ENCODE results near the gene MCU. TPM values are rescaled to one million over a fixed set of nuclear protein-coding genes. Genes with fewer than 3 reads are reported as not detected.
"Not testable (repeated sequence)": the region's sequence is repeated elsewhere in the genome, so short reads cannot be mapped to it uniquely, and the experiment has no call there.

MCU gene
- total and polyA plus RNA-seq, 10 of the 15 experiments (the other 5 are each of a cell fraction or from before 2014, with no cell fraction given), result 5.1 to 49.1 (median 17.9) TPM

GRCh38 chr10:72685264-72685921, 6.5 kb upstream of the MCU start:
- ChIA-PET SMC1A (ENCODE audit: uncharacterized antibody, unreplicated experiment) (interaction anchor here (0.8 to 1.8 kb wide), 5 partner anchors 8 to 149 kb away, joined by 3 to 5 read pairs (median 4); no protein-coding TSS in a partner anchor), CTCF (interaction anchor here (0.9 to 2.2 kb wide), 2 partner anchors 10 kb away, joined by 3 to 14 read pairs; no protein-coding TSS in a partner anchor), RAD21 (ENCODE audit: unreplicated experiment) (interaction anchor here (0.6 to 1.0 kb wide), 4 partner anchors 9 to 164 kb away, joined by 3 to 5 read pairs (median 3); no protein-coding TSS in a partner anchor), POLR2A (interaction anchor here (0.5 to 1.6 kb wide), 3 partner anchors 10 to 542 kb away, joined by 3 to 7 read pairs (median 6); no protein-coding TSS in a partner anchor)
- no peak overlapping the region for H3K9ac ChIP-seq (ENCODE audit: control insufficient read depth, insufficient read depth, low read length)
- H2AFZ ChIP-seq (ENCODE audit: control insufficient read depth, low read depth, low read length), result no peak overlapping the region
- no peak overlapping the region for H3K27ac ChIP-seq (ENCODE audit: control insufficient read depth, insufficient read depth)
- no peak for DNase-seq (ENCODE audit: low read depth, low spot score)
- ATAC-seq, result peak; percentile 72
- H3K9me3 ChIP-seq (replicated peaks; ENCODE audit: control insufficient read depth, insufficient read depth, low read length), result no peaks in the 10 kb centered on the region
- no peak overlapping the region for H3K4me2 ChIP-seq (ENCODE audit: control insufficient read depth, insufficient read depth)
- in situ Hi-C loops (cut with MboI), result no loop called here
- no peaks in the 10 kb centered on the region for H3K36me3 ChIP-seq (ENCODE audit: control insufficient read depth in 2 of 2, insufficient read depth in 2 of 2, low read length in 1 of 2)
- H3K27me3 ChIP-seq (replicated peaks in 1 of 2; ENCODE audit: control insufficient read depth in 2 of 2, insufficient read depth in 2 of 2, low read length in 1 of 2), result no peaks in the 10 kb centered on the region
- 26% methylated on average over 7 of the region's 7 CpGs for WGBS (ENCODE audit: insufficient coverage, insufficient replicate concordance, low lambda C conversion rate, missing lambda C conversion rate)
- no peak for FAIRE-seq
- intact Hi-C loops (cut with micrococcal nuclease; ENCODE audit: unreplicated experiment), result no loop called here
- no peaks in the 10 kb centered on the region for H3K79me2 ChIP-seq (ENCODE audit: control insufficient read depth, insufficient read depth, low read length)
- TF ChIP-seq CHD1 (IDR thresholded peaks at IDR 0.05; ENCODE audit: low read depth, low read length), result no peak
- 0 out of 2 replicates have a peak, but pooled peaks have one; percentile 56 for TF ChIP-seq TCF12 (IDR thresholded peaks at IDR 0.05; ENCODE audit: low read depth, low read length)
- no peaks in the 10 kb centered on the region for H4K20me1 ChIP-seq (ENCODE audit: control insufficient read depth, insufficient read depth)
- H3K4me1 ChIP-seq (ENCODE audit: control insufficient read depth, insufficient read depth, low read length), result no peaks in the 10 kb centered on the region
- no TSS peak for BruUV-seq (replicated peaks)
- H3K4me3 ChIP-seq, result no peak overlapping the region

- not testable (repeated sequence) for BruUV-seq (replicated peaks)
Observed at GRCh38 chr10:72686430-72686829, 5.5 kb upstream of the MCU start.

More at GRCh38 chr10:72686430-72686829, 5.5 kb upstream of the MCU start:
- H3K36me3 ChIP-seq (ENCODE audit: control insufficient read depth in 2 of 2, insufficient read depth in 2 of 2, low read length in 1 of 2); H4K20me1 ChIP-seq (ENCODE audit: control insufficient read depth, insufficient read depth); H3K4me1 ChIP-seq (ENCODE audit: control insufficient read depth, insufficient read depth, low read length); ATAC-seq; H3K79me2 ChIP-seq (ENCODE audit: control insufficient read depth, insufficient read depth, low read length); H3K4me2 ChIP-seq (ENCODE audit: control insufficient read depth, insufficient read depth); H2AFZ ChIP-seq (ENCODE audit: control insufficient read depth, low read depth, low read length); H3K9me3 ChIP-seq (replicated peaks; ENCODE audit: control insufficient read depth, insufficient read depth, low read length); in situ Hi-C loops (cut with MboI); H3K27ac ChIP-seq (ENCODE audit: control insufficient read depth, insufficient read depth); FAIRE-seq; H3K9ac ChIP-seq (ENCODE audit: control insufficient read depth, insufficient read depth, low read length); H3K27me3 ChIP-seq (replicated peaks in 1 of 2; ENCODE audit: control insufficient read depth in 2 of 2, insufficient read depth in 2 of 2, low read length in 1 of 2); DNase-seq (ENCODE audit: low read depth, low spot score); intact Hi-C loops (cut with micrococcal nuclease; ENCODE audit: unreplicated experiment); H3K4me3 ChIP-seq: not testable (repeated sequence)
- RAD21 ChIA-PET (ENCODE audit: unreplicated experiment), result interaction anchor here (0.6 to 1.0 kb wide), 3 partner anchors 10 to 144 kb away, joined by 3 read pairs; no protein-coding TSS in a partner anchor
- SMC1A ChIA-PET (ENCODE audit: uncharacterized antibody, unreplicated experiment), result interaction anchor here (0.6 to 1.8 kb wide), 5 partner anchors 9 to 272 kb away, joined by 3 to 5 read pairs (median 4); no protein-coding TSS in a partner anchor
- CTCF ChIA-PET, result interaction anchor here (2.2 kb wide), 1 partner anchor 9 kb away, joined by 14 read pairs; no protein-coding TSS in a partner anchor
- POLR2A ChIA-PET, result interaction anchor here (0.6 to 1.6 kb wide), 3 partner anchors 9 to 15 kb away, joined by 3 to 6 read pairs (median 3); no protein-coding TSS in a partner anchor
- WGBS (ENCODE audit: insufficient coverage, insufficient replicate concordance, low lambda C conversion rate, missing lambda C conversion rate), result 95% methylated on average over 6 of the region's 8 CpGs

Measured in GM12878 (cell line).